Measurements from ENCODE around the gene ZNFX1. TPM values are rescaled to one million over a fixed set of nuclear protein-coding genes. Genes with fewer than 3 reads are reported as not detected.

Gene ZNFX1
- total and polyA plus RNA-seq, 2 donors (not counting 1 experiment from before 2014, with no cell fraction given), result 10.3 to 37.9 TPM

DNA sequence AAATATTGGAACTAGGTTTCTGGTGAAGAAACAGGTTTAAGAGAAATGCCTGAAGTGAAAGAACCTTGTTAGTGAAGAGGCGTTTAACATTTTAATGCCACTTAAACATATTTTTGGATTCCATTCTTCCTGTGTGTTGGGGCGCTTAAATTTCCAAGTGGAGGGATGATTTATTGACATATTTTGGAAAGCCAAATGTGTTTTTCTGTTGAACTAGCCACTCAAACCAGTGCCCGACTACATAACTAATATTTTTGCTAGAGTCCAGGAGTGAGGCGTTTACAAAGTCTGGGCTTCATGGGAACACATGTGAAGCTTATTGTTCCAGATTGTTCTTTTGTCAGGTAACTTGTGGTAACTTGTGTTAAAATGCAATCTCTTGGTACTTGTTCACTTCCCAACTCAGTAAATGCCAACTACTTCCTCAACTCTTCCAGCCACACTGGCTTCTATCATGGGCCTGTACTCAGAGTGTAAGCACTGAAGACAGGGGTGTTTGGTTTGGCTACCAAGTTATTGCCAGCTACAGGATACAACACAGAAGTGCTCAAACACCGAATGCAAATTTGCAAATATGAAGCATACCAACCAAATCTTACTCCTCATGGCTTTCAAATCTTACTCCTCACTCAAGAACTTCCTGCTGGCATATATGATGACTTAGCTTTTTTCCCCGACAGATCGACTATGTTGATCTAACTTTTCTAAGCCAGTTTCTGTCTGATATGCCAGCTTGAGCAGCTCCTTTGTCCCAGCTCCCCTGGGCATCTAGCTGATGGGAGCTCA is 2.0 kb upstream of the ZNFX1 start:
- Histone ChIP-seq H4K20me1 (ENCODE audit: control insufficient read depth, insufficient read depth, low read length, poor library complexity, severe bottlenecking) (peaks cover 67% of the 10 kb centered on the region), H2AFZ (ENCODE audit: insufficient read depth, low read depth, low read length, poor library complexity, severe bottlenecking) (no peak overlapping the region), H3K9me3 (ENCODE audit: control extremely low read depth in 1 of 3, control insufficient read depth in 2 of 3, insufficient read depth in 1 of 3, low read length in 2 of 3) (peaks cover 1 to 50% (median 42%) of the 10 kb centered on the region in 3 donors), H3K79me2 (ENCODE audit: control insufficient read depth, insufficient read depth, low read length) (peaks cover 94% of the 10 kb centered on the region), H3K4me3 (ENCODE audit: control extremely low read depth in 1 of 5, extremely low read depth in 1 of 5, insufficient read depth in 1 of 5, low read depth in 2 of 5, low read length in 4 of 5) (peak overlapping the region; percentile 78 to 100 (median 96)), H3K27ac (ENCODE audit: low read length in 2 of 2) (peak overlapping the region; percentile 62 to 98), H3K36me3 (replicated peaks in 1 of 2; ENCODE audit: control extremely low read depth in 1 of 2, control insufficient read depth in 1 of 2, extremely low read depth in 1 of 2, insufficient read depth in 2 of 2, low read length in 1 of 2) (peaks cover 3 to 66% of the 10 kb centered on the region in 2 experiments), H3K4me2 (replicated peaks; ENCODE audit: low read depth, low read length, poor library complexity, severe bottlenecking) (peak overlapping the region; percentile 74), H3K4me1 (ENCODE audit: control insufficient read depth in 2 of 2, insufficient read depth in 2 of 2, low read length in 2 of 2) (peaks cover 59 to 74% of the 10 kb centered on the region in 2 donors), H3K27me3 (replicated peaks in 1 of 4; ENCODE audit: control extremely low read depth in 1 of 4, control insufficient read depth in 3 of 4, insufficient read depth in 4 of 4, low read length in 3 of 4) (no peaks in the 10 kb centered on the region), H3K9ac (ENCODE audit: low read length) (peak overlapping the region; percentile 88)
- H3K4me3 Mint-ChIP-seq, result peak overlapping the region; percentile 99
- peaks cover 75% of the 10 kb centered on the region for H3K4me1 Mint-ChIP-seq
- 52% methylated on average over 3 of the region's 7 CpGs for WGBS (ENCODE audit: insufficient coverage)
- TF ChIP-seq, protein P1, sequence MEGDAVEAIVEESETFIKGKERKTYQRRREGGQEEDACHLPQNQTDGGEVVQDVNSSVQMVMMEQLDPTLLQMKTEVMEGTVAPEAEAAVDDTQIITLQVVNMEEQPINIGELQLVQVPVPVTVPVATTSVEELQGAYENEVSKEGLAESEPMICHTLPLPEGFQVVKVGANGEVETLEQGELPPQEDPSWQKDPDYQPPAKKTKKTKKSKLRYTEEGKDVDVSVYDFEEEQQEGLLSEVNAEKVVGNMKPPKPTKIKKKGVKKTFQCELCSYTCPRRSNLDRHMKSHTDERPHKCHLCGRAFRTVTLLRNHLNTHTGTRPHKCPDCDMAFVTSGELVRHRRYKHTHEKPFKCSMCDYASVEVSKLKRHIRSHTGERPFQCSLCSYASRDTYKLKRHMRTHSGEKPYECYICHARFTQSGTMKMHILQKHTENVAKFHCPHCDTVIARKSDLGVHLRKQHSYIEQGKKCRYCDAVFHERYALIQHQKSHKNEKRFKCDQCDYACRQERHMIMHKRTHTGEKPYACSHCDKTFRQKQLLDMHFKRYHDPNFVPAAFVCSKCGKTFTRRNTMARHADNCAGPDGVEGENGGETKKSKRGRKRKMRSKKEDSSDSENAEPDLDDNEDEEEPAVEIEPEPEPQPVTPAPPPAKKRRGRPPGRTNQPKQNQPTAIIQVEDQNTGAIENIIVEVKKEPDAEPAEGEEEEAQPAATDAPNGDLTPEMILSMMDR (IDR thresholded peaks at IDR 0.05), result no peak
- TF ChIP-seq EZH2 (IDR thresholded peaks at IDR 0.05; ENCODE audit: borderline replicate concordance, insufficient read depth, low read depth, low read length, poor library complexity, severe bottlenecking), result no peak
- peaks cover 25% of the 10 kb centered on the region for H3K9me3 Mint-ChIP-seq (ENCODE audit: insufficient read depth)
- DNase-seq (peak; percentile 39), ATAC-seq (ENCODE audit: low read depth) (no peak)
- intact Hi-C loops (cut with micrococcal nuclease), result loop anchor here (5.0 kb wide), 2 partner anchors 358 to 1923 kb away; partner anchors contain the start of genes ARFGEF2 and ZMYND8
- POLR2A ChIA-PET, result no interaction called here
- no peaks in the 10 kb centered on the region for H3K27me3 Mint-ChIP-seq
- H3K27ac Mint-ChIP-seq, result peak overlapping the region; percentile 77
- CTCF ChIA-PET, result interaction anchor here (0.9 to 1.3 kb wide), 3 partner anchors 9 to 63 kb away, joined by 3 read pairs; no protein-coding TSS in a partner anchor

All from B cell (primary cell).